Measurements from ENCODE around the gene TMC1. TPM values are rescaled to one million over a fixed set of nuclear protein-coding genes. Genes with fewer than 3 reads are reported as not detected.

The TMC1 gene
- total RNA-seq, 2 experiments from 2014 or later: not detected

DNA sequence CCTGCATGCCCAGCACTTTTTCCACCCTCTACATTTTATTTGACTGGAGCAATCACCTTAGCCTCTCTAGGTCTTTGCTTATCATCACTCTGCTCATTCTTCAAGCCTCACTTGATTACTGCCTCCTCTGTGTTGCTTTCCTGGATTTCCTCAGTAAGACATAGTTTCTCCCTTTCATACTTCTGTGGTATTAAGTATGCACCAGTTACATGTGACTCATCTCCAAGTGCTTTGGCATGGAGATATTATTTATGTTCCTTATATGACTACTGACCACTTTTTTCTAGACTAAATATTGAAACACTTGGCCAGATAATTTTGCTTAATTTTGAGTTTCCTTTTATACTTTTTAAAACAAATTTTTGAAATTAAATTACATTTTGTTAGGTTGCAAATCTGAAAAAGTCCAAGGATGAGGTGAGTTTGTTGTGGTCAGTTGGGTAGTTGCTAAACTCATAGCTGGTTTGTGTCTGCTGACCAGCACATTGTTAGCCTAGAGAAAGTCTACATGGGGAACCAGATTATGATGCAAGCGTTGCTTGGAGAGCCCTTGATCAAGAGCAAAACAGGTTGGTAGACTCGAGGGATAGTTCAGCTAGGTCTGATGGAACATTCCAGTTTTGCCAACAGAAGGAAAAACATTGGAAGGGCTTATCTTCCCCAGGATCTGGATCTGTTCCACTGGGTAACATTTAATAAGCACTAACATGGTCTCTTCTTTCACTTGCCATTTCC lies 140.2 kb downstream of the TMC1 start:
- Mint-ChIP-seq H3K36me3 (no peaks in the 10 kb centered on the region), H3K4me3 (no peak overlapping the region), H3K27me3 (peaks cover 15% of the 10 kb centered on the region), H3K27ac (no peak overlapping the region), H3K4me1 (ENCODE audit: low read depth) (no peaks in the 10 kb centered on the region), H3K9me3 (no peaks in the 10 kb centered on the region)
- CTCF ChIA-PET: no interaction called here
- POLR2A ChIA-PET: no interaction called here
- intact Hi-C loops (cut with micrococcal nuclease): no loop called here
- DNase-seq: no peak

DNA sequence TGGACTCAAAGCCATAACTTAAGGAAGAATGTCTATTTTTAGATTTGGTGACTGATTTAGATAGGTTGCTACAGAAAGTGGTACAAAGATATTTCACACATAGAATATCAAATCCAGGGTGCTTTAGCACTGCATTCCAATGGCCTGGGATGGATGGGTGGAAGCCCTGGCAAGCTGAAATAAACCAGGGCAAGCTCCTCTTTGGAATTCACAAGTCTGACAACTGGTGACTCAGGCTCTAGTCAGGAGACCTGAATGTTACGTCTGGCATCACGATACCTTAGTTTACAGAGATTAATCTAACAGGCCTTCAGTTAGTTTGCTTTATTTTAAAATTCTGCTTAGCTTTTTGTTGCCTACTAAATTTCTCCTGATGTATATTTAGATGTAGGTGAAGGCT lies 144.0 kb downstream of the TMC1 start:
- intact Hi-C loops (cut with micrococcal nuclease): no loop called here
- CTCF ChIA-PET: no interaction called here
- Mint-ChIP-seq H3K4me1 (ENCODE audit: low read depth) (no peaks in the 10 kb centered on the region), H3K27ac (no peak overlapping the region), H3K36me3 (no peaks in the 10 kb centered on the region), H3K4me3 (no peak overlapping the region), H3K27me3 (peaks cover 10% of the 10 kb centered on the region), H3K9me3 (no peaks in the 10 kb centered on the region)
- POLR2A ChIA-PET: no interaction called here
- no peak for DNase-seq

DNA sequence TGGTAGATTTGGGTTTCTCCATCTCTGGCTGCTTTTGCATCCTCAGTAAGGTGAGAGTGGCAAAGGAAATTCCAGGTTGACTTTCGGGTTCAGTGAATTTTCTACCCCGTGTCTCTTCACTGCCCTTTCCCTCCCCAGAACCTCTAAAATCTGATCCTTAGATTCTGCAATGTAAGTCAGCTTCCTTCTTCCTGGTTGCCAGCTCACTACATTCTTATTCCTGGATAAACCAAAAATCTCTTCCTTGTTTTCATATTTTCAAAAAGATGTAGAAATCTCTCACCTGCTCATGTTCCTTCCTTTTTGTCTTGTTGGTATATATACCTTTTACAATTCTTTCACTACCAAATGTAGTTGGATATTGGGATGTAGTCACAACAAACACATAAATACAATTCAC lies 145.8 kb downstream of the TMC1 start:
- intact Hi-C loops (cut with micrococcal nuclease): no loop called here
- Mint-ChIP-seq H3K4me3 (no peak overlapping the region), H3K27ac (no peak overlapping the region), H3K9me3 (no peaks in the 10 kb centered on the region), H3K27me3 (peaks cover 15% of the 10 kb centered on the region), H3K4me1 (ENCODE audit: low read depth) (no peaks in the 10 kb centered on the region), H3K36me3 (no peaks in the 10 kb centered on the region)
- DNase-seq: no peak
- ChIA-PET POLR2A (no interaction called here), CTCF (no interaction called here)

DNA sequence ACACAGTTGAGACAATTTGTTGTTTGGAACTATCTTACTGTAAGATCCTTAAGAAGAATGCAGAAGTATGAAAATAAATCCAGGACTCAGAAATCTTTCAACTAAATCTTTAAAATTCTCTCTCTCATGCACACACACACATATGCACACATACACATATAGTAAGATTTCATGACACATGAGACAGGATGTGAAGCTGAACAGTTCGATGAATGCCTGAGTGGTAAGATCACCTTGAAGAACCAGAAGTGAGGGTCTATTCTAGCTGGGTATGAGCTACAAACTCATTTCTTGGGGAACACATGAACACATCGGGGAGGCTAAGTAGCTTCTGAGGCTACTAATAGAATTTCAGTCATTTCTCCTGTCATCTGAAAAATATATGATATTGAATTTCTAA lies 153.6 kb downstream of the TMC1 start:
- DNase-seq: no peak
- Mint-ChIP-seq H3K4me1 (ENCODE audit: low read depth) (no peaks in the 10 kb centered on the region), H3K36me3 (no peaks in the 10 kb centered on the region), H3K27me3 (peaks cover 5% of the 10 kb centered on the region), H3K9me3 (no peaks in the 10 kb centered on the region), H3K4me3 (no peak overlapping the region), H3K27ac (no peak overlapping the region)
- CTCF ChIA-PET: interaction anchor here (1.0 kb wide), 1 partner anchor 396 kb away, joined by 4 read pairs; no protein-coding TSS in a partner anchor
- POLR2A ChIA-PET: no interaction called here
- intact Hi-C loops (cut with micrococcal nuclease): no loop called here

DNA sequence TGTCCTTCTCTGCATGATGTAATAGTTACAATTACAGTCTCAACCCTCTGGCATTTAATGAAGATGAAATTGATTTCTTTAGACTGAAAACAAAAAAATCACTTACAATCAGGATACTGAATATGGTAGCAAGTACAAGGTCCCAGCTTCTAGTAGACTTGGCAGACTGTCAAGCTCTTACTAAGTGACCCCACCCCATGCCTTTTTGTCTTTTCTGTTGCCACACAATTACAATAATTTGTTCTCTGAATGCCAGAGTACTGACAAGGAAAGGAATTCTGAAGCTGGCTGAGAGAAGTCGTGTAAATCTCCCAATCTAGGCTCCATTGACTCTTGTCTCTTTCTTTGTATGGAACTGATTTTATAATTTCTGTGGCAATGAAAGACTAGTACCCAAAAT lies 154.2 kb downstream of the TMC1 start:
- Mint-ChIP-seq H3K9me3 (no peaks in the 10 kb centered on the region), H3K27me3 (peaks cover 5% of the 10 kb centered on the region), H3K36me3 (no peaks in the 10 kb centered on the region), H3K4me1 (ENCODE audit: low read depth) (no peaks in the 10 kb centered on the region), H3K4me3 (no peak overlapping the region), H3K27ac (no peak overlapping the region)
- DNase-seq: no peak
- POLR2A ChIA-PET: no interaction called here
- intact Hi-C loops (cut with micrococcal nuclease): no loop called here
- CTCF ChIA-PET: no interaction called here

DNA sequence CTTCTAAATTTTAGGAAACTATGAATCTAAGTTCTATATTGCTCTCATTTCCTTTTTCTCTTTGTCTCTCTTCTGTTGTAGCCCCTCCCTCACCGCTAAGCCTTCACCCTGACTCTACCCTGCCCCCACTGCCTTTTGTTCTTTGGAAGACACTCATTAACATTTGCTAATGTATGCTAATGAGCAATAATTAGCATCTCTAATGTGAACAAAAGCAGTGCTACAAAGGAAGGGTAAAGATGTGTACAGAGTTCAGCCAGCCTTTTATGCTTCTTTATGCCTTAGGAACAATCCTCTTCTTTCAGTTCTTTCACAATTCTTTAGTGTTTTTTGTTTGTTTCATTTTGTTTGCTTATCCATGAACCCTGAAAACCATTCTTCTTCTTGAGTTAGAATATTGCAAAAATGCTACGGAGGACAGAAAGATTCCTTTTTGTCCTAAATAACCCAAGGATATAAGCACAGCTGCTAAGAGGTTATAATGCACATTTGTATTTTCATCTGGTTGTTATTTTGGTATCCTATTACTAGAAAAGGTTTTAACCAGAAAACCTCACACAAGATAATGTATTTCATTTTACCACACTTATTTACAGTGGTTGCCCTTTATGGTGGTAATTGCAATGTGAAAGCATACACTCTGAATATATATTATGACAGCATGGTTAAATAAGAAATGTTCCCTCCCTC lies 159.3 kb downstream of the TMC1 start:
- ChIA-PET POLR2A (no interaction called here), CTCF (no interaction called here)
- intact Hi-C loops (cut with micrococcal nuclease): no loop called here
- Mint-ChIP-seq H3K36me3 (no peaks in the 10 kb centered on the region), H3K4me3 (no peak overlapping the region), H3K4me1 (ENCODE audit: low read depth) (no peaks in the 10 kb centered on the region), H3K27ac (no peak overlapping the region), H3K9me3 (no peaks in the 10 kb centered on the region), H3K27me3 (peaks cover 4% of the 10 kb centered on the region)
- DNase-seq: no peak

DNA sequence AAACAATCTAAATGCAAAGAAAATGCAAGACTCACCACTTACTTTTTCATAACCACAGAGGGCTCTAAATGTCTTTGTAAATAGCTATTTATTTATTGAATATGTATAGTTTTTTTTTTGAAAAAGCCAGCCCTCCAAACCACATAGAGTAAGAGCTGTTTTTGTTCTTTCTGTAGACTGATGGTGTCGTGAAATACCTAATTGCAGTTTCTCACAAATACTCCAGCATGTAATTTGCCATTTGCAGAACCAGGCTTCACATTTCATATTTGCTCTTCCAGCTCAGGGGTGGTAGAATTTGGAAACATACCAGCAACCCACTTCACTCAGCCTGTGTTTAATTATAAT lies 159.8 kb downstream of the TMC1 start:
- Mint-ChIP-seq H3K4me1 (ENCODE audit: low read depth) (no peaks in the 10 kb centered on the region), H3K36me3 (no peaks in the 10 kb centered on the region), H3K27ac (no peak overlapping the region), H3K27me3 (peaks cover 7% of the 10 kb centered on the region), H3K9me3 (no peaks in the 10 kb centered on the region), H3K4me3 (no peak overlapping the region)
- intact Hi-C loops (cut with micrococcal nuclease): no loop called here
- ChIA-PET CTCF (no interaction called here), POLR2A (no interaction called here)
- DNase-seq: no peak

DNA sequence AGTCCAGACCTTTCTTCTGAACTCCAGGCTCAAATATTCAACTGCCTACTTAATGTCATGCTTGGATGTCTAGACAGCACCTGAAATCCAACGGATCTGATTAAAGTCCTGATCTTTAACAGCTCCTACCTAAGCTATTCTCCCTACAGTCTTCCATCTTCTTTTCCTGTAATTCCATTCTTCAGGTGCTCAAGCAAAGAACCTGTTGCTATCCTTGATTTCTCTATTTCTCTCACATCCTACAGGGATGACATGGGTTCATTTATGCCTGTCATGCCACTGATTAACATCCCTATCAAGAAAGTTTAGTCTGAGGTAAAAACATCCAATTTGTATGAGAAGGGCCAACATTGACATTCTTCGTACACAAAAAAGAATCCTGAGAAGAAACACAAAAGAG lies 163.2 kb downstream of the TMC1 start:
- Mint-ChIP-seq H3K36me3 (no peaks in the 10 kb centered on the region), H3K4me1 (ENCODE audit: low read depth) (no peaks in the 10 kb centered on the region), H3K4me3 (no peak overlapping the region), H3K9me3 (no peaks in the 10 kb centered on the region), H3K27ac (no peak overlapping the region), H3K27me3 (peaks cover 11% of the 10 kb centered on the region)
- ChIA-PET POLR2A (no interaction called here), CTCF (no interaction called here)
- DNase-seq: no peak
- intact Hi-C loops (cut with micrococcal nuclease): no loop called here

DNA sequence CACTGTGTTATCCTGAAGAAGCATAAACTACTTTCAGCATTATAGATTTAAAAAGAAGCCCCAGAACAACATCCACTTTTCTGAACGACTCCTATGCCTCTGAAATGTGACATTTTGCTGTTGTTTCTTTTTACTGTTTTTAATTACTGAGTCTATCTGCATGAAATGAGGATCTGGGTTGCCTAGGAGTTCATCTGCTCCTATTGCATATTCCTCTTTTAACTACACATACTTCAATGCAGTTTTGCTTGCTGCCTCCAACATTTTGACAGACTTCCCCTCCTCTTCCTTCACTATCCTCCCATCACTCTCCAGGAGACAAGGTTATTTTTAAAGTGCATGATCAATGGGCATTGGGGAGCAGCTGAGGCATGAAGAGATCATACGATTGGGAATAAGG lies 164.5 kb downstream of the TMC1 start:
- Mint-ChIP-seq H3K36me3 (no peaks in the 10 kb centered on the region), H3K9me3 (no peaks in the 10 kb centered on the region), H3K4me3 (no peak overlapping the region), H3K4me1 (ENCODE audit: low read depth) (no peaks in the 10 kb centered on the region), H3K27me3 (peaks cover 11% of the 10 kb centered on the region), H3K27ac (no peak overlapping the region)
- no peak for DNase-seq
- ChIA-PET POLR2A (no interaction called here), CTCF (no interaction called here)
- intact Hi-C loops (cut with micrococcal nuclease): no loop called here

DNA sequence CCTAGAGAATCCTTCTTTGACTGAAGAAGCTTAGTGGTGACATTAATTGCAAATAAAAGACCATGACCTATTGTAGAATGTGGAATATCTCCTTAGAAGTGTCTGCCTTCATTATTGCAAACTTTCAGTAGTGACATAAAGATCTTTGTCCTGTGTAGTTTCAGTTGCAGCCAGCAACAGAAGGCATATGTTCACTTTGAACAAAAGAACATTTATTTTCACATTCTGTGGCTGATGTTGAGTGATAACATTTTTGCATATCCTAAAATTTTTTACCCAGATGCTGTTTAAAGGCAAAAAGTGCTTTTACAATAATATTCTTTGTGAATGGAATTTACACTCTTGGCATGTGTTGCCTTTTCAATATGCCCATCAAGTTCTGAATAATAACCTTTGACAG lies 165.9 kb downstream of the TMC1 start:
- no peak overlapping the region for H3K4me3 Mint-ChIP-seq
- H3K27ac Mint-ChIP-seq: no peak overlapping the region
- intact Hi-C loops (cut with micrococcal nuclease): no loop called here
- no peak for DNase-seq
- no peaks in the 10 kb centered on the region for H3K36me3 Mint-ChIP-seq
- POLR2A ChIA-PET: no interaction called here
- no peaks in the 10 kb centered on the region for H3K4me1 Mint-ChIP-seq (ENCODE audit: low read depth)
- H3K27me3 Mint-ChIP-seq: peaks cover 15% of the 10 kb centered on the region
- CTCF ChIA-PET: no interaction called here
- no peaks in the 10 kb centered on the region for H3K9me3 Mint-ChIP-seq

DNA sequence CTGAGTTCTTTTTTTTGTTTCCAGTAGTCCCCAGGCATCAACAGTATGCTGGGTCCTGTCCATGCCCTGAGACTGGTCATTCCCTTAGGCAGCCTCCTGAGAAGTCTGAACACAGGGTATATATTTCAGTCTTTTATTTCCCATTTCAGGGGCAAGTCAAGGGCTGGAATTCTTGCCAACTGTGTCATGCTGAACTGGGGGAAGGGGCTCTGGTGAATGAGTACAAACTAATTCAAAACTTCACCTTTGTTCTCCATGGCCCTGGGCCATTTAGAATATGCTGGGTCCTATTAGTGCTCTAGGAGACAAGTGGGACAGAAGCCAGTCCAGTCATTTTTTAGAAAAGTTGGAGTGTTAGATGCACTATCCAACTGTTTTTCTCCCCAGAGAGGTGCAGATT lies 170.3 kb downstream of the TMC1 start:
- Mint-ChIP-seq H3K4me3 (no peak overlapping the region), H3K27me3 (peaks cover 9% of the 10 kb centered on the region), H3K9me3 (no peaks in the 10 kb centered on the region), H3K36me3 (no peaks in the 10 kb centered on the region), H3K4me1 (ENCODE audit: low read depth) (no peaks in the 10 kb centered on the region), H3K27ac (no peak overlapping the region)
- CTCF ChIA-PET: no interaction called here
- no peak for DNase-seq
- intact Hi-C loops (cut with micrococcal nuclease): no loop called here
- POLR2A ChIA-PET: no interaction called here

DNA sequence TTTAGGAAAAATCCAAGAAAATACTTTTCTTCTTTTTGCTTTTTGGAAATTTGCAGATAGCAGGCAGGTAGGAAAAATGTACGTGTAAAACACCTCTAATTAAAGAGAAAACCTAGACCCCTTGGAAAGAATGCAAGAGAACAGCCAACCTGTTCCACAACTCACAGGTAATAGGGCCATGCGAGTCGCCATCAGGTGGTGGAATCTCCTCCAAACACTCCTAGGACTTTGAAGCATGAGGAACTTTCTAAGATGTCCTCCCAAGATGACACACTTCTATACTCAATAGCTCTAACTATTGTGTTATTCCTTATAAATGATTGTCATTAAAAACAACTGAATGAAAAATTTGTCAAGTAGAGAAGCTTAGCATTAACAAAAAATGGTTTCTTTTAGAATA lies 174.0 kb downstream of the TMC1 start:
- no peak overlapping the region for H3K27ac Mint-ChIP-seq
- no peak overlapping the region for H3K4me3 Mint-ChIP-seq
- no peaks in the 10 kb centered on the region for H3K36me3 Mint-ChIP-seq
- H3K9me3 Mint-ChIP-seq: no peaks in the 10 kb centered on the region
- peaks cover 5% of the 10 kb centered on the region for H3K27me3 Mint-ChIP-seq
- ChIA-PET CTCF (interaction anchor here (2.2 kb wide), 1 partner anchor 9 kb away, joined by 9 read pairs; no protein-coding TSS in a partner anchor), POLR2A (no interaction called here)
- no peaks in the 10 kb centered on the region for H3K4me1 Mint-ChIP-seq (ENCODE audit: low read depth)
- no peak for DNase-seq
- intact Hi-C loops (cut with micrococcal nuclease): no loop called here

DNA sequence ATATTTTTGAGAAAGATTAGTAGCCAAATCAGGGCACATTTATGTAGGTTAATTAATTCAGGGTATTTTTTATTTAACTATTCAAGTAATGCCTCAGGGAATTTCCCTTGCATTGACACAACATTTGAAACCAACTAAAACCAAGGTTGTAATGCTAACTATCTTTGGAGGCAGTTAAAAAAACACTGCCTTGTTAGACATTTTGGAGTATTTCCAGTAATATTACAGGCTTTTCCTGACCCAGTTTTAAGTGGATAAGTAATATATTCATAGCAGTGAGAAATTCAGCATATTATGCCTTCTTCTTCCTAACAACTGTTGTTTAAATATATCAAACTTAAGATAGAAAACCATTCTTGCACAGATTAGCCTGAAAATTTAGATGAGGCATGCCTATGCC lies 175.1 kb downstream of the TMC1 start:
- H3K9me3 Mint-ChIP-seq: no peaks in the 10 kb centered on the region
- POLR2A ChIA-PET: no interaction called here

More for the DNA sequence above, 175.1 kb downstream of the TMC1 start:
- Mint-ChIP-seq H3K27ac (no peak overlapping the region), H3K36me3 (no peaks in the 10 kb centered on the region), H3K4me3 (no peak overlapping the region), H3K4me1 (ENCODE audit: low read depth) (no peaks in the 10 kb centered on the region), H3K27me3 (peaks cover 5% of the 10 kb centered on the region)
- CTCF ChIA-PET: no interaction called here
- intact Hi-C loops (cut with micrococcal nuclease): no loop called here
- DNase-seq: no peak

Data from activated CD4-positive, alpha-beta memory T cell treated with anti-CD3 and anti-CD28 coated beads for 36 hours (primary cell).